Effector CD4-positive, alpha-beta T cell (primary cell): ENCODE data around the gene PDE6H.

Experiments
- DNase-seq: peaks from one replicate; pipeline ENCODE4 v3.0.0-alpha.2; 2020

The PDE6H gene

GRCh38 chr12:14952299-14952921 is 20.4 kb upstream of the PDE6H start:
- DNase-seq, result peak; percentile 54

GRCh38 chr12:14953752-14954151 is 19.1 kb upstream of the PDE6H start:
- no peak for DNase-seq

GRCh38 chr12:14954269-14954668 is 18.6 kb upstream of the PDE6H start:
- no peak for DNase-seq

- peak; percentile 10 for DNase-seq
Observed at GRCh38 chr12:14956024-14956891, 16.6 kb upstream of the PDE6H start.

DNA sequence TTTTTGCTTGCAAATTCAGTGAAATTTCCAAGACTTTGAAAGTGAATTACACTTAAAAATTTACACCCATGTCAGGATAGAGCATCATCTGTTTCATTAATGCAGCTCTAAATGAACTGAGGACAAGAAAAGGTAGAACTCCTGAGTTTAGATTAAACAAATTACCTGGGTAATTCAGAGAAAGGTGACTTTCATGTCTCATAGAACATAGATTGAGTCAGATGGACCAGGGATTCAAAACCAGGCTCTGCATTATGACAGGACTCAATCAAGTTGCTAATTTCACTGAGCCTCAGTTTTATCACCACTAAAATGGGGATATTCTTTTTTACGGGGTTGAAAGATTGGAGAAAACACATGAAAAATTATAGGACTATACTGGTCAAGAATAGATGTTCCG is 15.9 kb upstream of the PDE6H start:
- DNase-seq, result no peak

GRCh38 chr12:14957551-14958168 is 15.2 kb upstream of the PDE6H start:
- DNase-seq, result no peak

DNA sequence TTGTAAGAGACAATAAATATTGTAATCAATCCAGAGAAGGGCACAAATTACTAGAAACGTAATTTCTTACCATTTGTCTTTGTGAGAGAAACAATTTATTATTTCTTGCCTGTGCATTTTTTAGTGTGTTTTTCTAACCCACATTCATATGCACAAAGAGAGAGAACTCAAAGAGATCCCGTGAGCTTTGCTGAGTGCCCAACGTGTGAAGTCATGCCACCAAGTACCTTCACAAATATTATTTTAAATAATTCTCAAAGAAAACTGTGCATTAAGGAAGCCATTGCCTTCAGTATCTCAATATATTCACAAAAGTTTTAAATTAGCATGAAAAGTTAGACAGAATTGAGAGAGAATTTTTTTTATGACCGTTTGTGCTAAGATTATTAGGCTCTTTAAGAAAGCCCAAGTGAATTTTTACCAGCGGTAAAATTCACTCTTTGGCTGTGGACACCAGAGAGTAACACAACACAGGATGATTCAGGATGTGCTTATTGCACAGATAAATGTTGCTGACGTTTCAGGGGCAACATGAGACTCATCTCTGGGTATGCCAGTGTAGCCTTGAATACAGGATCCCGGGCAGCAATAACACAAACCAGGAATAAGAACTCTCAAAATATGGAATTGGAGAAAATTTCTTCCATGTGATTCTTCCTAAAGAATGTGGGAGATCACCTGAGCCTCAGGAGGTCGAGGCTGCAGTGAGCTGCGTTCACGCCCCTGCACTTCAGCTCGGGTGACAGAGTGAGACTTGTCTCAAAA is 14.3 kb upstream of the PDE6H start:
- peak; percentile 12 for DNase-seq

GRCh38 chr12:14959126-14959440 is 13.8 kb upstream of the PDE6H start:
- DNase-seq, result peak; percentile 25

GRCh38 chr12:14959463-14959862 is 13.4 kb upstream of the PDE6H start:
- no peak for DNase-seq

DNA sequence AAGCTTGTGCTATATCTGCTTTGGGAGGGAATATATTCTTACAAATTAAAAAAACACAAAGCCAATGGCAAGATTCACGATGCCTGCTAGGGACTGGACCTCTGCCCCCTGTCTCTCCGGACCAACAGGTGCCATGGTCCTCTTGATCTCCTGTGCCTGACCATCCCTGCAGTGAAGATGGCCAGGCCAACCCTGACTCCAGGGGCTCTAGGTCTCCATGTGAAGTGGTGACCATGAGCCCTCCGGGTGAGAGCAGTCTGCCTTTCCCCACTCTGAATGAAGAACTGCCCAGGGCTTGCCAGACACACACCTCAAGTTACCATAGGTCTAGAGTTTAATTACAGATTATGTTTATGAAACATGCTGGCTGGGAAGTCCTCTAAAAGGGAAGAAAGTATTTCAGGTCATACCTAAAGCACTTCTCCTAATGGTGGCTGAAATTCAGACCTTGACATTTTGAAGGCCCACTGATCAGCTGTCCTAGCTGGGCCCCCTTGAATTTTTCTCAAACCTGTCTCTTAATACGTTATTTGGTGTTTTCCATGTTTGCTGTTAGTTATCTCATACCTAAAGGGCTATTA is 12.8 kb upstream of the PDE6H start:
- DNase-seq, result no peak

GRCh38 chr12:14960548-14961465 is 12.0 kb upstream of the PDE6H start:
- DNase-seq, result peak; percentile 34

DNA sequence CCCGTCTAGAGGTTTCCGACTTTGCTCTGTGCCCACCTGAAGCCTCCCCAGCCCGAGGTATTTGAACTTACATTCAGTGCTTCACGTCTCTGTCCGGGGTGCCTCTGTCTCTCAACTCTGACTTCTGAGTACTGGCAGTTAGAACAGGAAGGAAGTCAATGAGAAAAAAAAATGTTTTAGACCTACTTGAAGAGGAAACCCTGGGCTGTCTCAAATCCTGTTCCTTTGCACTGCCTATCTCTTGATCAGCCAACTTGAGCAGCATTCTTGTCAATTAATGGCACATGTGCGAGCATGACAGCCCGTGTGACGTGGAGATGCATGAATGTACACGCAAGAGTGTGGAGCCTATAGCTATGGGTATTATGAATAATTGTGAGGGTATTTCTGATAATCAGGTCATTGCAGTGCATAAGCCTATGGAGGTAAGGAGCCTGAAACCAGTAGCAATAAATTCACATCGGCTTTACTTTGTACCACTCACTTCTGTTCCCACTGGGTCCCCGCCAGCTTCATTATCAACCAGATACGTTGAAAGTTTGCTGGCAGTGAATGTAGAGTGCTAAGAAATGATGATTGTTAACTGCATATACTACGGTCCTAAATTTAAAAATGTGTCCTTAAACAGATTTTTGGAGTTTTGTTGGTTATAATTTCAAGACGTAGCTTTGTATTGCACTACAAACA is 11.2 kb upstream of the PDE6H start, which contains the start of gene ARHGDIB:
Gene ARHGDIB, minus strand, starts transcription at position 136 of the 687 bp plus-strand sequence. CDS start 10,889 bp downstream, outside the sequence.
- DNase-seq, result peak; percentile 84

DNA sequence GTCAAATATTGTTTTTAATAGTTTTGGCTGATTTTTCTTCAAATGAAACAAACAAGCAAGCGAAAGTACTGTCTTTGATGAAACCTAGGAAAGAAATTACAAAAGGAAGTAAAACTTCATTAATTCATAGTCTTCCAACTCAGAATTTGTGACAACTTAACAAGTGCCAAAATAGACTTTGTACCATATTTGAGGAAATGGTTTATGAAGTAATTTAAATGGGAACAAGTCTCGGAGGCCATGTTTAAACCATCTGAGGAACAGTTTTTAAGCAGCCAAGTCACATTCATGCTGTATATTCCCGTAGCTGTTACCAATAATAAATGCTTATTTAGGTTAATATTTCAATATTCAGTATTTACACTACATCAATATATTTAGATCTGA is 10.7 kb upstream of the PDE6H start:
- no peak for DNase-seq

- DNase-seq, result no peak
Observed at GRCh38 chr12:14962797-14963196, 10.0 kb upstream of the PDE6H start.

GRCh38 chr12:14963520-14963919 is 9.3 kb upstream of the PDE6H start:
- DNase-seq, result no peak

GRCh38 chr12:14964406-14964805 is 8.4 kb upstream of the PDE6H start:
- DNase-seq, result no peak

GRCh38 chr12:14965221-14965620 is 7.6 kb upstream of the PDE6H start:
- DNase-seq, result no peak

GRCh38 chr12:14968478-14968877 is 4.4 kb upstream of the PDE6H start:
- no peak for DNase-seq

GRCh38 chr12:14970473-14970872 is 2.4 kb upstream of the PDE6H start:
- DNase-seq, result no peak

DNA sequence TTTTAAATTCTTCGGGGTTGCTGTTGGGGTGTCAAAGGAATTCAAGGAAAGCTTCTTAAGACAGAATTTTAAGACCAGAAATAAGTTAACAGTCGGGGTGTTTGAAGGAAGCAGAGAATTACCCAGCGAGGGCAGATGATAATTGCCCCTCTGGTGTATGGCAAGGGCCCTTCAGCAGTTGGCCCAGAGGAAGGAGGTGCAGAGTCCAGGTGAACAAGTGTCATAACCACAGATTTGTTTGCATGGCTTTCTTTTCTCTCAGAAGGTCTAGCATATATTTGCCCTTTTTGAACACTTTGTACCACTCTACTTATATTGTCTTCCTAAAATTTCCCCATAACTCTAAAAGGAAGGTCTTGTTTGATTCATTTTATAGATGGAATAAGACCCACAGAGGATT is 1.8 kb downstream of the PDE6H start:
- no peak for DNase-seq

DNA sequence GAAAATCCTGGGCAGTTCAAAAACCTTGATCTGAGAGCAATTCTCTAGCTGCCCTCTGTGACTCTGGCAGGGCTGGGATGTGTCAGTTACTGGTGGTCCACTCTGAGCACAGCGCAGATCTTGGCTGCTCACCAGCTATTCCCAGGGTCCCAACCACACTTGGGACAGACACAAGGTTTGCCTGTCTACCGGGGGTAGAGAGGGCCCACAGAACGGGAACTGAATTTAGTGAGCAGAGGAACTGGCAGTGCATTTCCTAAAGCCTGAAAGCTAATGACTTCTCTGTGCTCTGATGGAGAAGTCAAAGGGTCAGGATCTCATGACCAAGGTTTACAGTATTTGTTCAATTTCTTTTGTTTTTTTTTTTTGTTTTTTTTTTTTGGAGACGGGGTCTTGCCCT is 2.6 kb downstream of the PDE6H start:
- DNase-seq, result no peak
